Measurements from ENCODE around the gene SYT9. TPM values are rescaled to one million over a fixed set of nuclear protein-coding genes. Genes with fewer than 3 reads are reported as not detected.

Gene SYT9
- total and polyA plus RNA-seq, 9 of the 15 experiments (the other 6 are each of a cell fraction or from before 2014, with no cell fraction given) = 0.01 TPM; not detected in 8

DNA sequence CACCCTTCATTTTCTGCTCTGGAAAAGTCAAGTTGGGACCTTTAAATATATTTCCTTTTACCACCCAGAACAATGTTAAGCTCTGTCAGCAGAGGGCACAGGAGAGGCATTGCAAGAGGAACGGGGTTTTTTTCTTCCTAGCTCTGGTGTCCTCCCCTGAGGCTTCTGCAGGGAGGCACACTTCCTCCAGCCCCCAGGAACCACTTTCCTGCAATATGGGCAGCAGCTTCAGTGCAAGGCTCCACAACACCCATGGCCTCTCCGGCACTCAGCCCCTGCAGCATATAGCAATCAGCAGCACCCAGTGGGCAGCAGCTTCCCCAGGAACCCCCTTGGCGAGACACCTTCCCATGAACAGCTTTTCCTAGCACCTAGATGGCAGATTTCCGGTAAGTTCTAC, 101.4 kb downstream of the SYT9 start:
- Histone ChIP-seq H3K27me3 (ENCODE audit: control insufficient read depth in 2 of 2, insufficient read depth in 2 of 2, low read length in 2 of 2) (no peaks in the 10 kb centered on the region), H3K4me2 (ENCODE audit: insufficient read depth, low read length) (no peak overlapping the region), H3K9ac (ENCODE audit: insufficient read depth in 1 of 2, low read depth in 2 of 2, low read length in 2 of 2) (no peak overlapping the region), H3K4me3 (no peak overlapping the region), H3K79me2 (ENCODE audit: control insufficient read depth, insufficient read depth, low read length) (no peaks in the 10 kb centered on the region), H3K27ac (ENCODE audit: extremely low read depth, low read depth, low read length) (no peak overlapping the region), H4K20me1 (replicated peaks; ENCODE audit: control insufficient read depth, insufficient read depth, low read length) (no peaks in the 10 kb centered on the region), H2AFZ (ENCODE audit: low read depth, low read length) (no peak overlapping the region), H3K9me1 (ENCODE audit: control insufficient read depth, insufficient read depth, low read length) (no peaks in the 10 kb centered on the region), H3K9me3 (replicated peaks; ENCODE audit: control insufficient read depth, insufficient read depth, low read depth, low read length) (no peaks in the 10 kb centered on the region), H3K4me1 (replicated peaks in 1 of 2; ENCODE audit: control insufficient read depth in 2 of 2, insufficient read depth in 2 of 2, low read length in 2 of 2) (no peaks in the 10 kb centered on the region), H3K36me3 (ENCODE audit: control insufficient read depth, insufficient read depth, low read length) (no peaks in the 10 kb centered on the region)
- in situ Hi-C loops (cut with MboI) = no loop called here
- intact Hi-C loops (cut with micrococcal nuclease) = loop anchor here (1.0 kb wide), 2 partner anchors 89 to 304 kb away; no protein-coding TSS in a partner anchor
- DNase-seq (ENCODE audit: extremely low read depth in 1 of 4, low spot score in 3 of 4) (peak; percentile 11 to 28 (median 16)), FAIRE-seq (no peak), ATAC-seq (peak; percentile 64; the same call in 2 of the 3 replicates)
- CTCF ChIA-PET (ENCODE audit: low intra/inter-chr PET ratio) = interaction anchor here (0.6 to 1.0 kb wide), 2 partner anchors 89 to 252 kb away, joined by 3 read pairs; no protein-coding TSS in a partner anchor
- no TSS peak for BruUV-seq (replicated peaks)
- WGBS (ENCODE audit: insufficient coverage, low coverage, missing lambda C conversion rate) = 0% methylated on average over 4 of the region's 4 CpGs
- POLR2A ChIA-PET = no interaction called here
- peak; percentile 54 for TF ChIP-seq SMC3 (conservative IDR thresholded peaks at IDR 0.05; ENCODE audit: insufficient read depth, low read depth, low read length)
- peak; percentile 58 for TF ChIP-seq ZNF384 (IDR thresholded peaks at IDR 0.05; ENCODE audit: low read depth, low read length)
- peak; percentile 29; the same call in 1 of the 2 replicates for TF ChIP-seq REST (IDR thresholded peaks at IDR 0.05; ENCODE audit: borderline replicate concordance)
- no peak for TF ChIP-seq REST (CRISPR knock-in tag; IDR thresholded peaks at IDR 0.05; ENCODE audit: low read depth)
- no peak for TF ChIP-seq ZNF143 (CRISPR knock-in tag; IDR thresholded peaks at IDR 0.05)
- TF ChIP-seq DEAF1 (CRISPR knock-in tag; IDR thresholded peaks at IDR 0.05) = peak; percentile 32; the same call in 1 of the 2 replicates
- TF ChIP-seq RAD21 (CRISPR knock-in tag; conservative IDR thresholded peaks at IDR 0.05 in 1 of 2, IDR thresholded peaks at IDR 0.05 in 1 of 2) = peak; percentile 66 to 72
- no peak for TF ChIP-seq TAF7 (tag; IDR thresholded peaks at IDR 0.05)
